NCI-H187 (cell line): ENCODE data around the gene POLR1A.

Experiments
- DNase-seq, 2 experiments: peaks; one replicate each; lab custom pipeline; 2025; lab: John Stamatoyannopoulos, UW

Gene POLR1A

GRCh38 chr2:86037795-86038192 lies 67.9 kb downstream of the POLR1A start:
- no peak for DNase-seq

DNA sequence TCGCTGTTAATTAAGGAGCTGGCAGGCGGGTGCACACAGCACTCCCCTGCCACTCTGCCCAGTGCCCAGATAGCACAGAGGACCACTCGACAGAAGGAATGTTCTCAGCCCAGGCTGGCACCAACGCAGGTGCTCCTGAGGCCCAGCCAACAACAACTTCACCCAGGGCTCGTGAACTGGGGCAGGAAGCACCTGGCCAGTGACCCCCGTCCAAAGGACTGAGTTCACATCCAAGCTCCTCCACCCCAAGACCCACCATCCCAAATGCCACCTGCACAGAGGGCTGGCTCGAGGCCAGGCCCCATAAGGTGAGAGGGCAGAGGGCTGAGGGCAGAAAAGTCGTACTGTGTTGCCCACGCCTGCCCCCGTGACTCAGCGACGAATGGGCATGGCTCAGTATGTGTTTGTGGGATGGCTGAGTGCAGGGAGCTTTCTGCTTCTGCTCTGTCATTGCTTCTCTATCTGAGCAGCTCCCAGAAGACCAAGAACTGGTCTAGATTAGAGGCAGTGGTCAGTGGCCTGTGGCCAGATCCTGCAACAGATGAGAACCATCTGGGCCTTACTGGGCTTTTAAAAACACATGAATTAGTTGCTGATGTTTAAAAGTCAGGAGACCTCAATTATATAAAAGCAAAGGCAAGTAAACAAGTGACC lies 68.4 kb downstream of the POLR1A start:
- DNase-seq: no peak

DNA sequence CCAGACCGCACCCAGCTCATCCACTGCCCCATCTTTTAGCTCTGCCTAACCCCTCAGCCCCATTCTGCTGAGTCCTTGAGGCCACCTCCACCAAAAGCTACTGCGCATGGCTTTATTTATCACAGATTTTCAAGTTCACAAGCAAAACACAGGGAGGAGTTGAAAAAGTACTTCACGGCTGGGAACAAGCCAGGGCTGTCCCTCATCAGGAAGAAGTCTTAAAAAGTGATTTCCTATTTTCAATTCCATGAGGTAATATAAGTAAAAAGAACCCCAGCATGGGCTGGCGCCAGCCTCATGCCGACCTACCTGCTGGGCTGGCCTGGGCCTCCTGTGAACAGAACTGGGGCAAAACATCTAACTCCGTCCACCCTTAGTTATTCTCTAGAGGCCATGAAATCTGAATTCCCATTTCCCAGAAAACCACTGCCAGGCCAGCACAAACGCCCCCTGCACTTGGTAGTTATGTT lies 69.0 kb downstream of the POLR1A start:
- DNase-seq: no peak

- DNase-seq: peak in 1 of 2 experiments; percentile 3
Measured at GRCh38 chr2:86035883-86036668, 69.6 kb downstream of the POLR1A start.

DNA sequence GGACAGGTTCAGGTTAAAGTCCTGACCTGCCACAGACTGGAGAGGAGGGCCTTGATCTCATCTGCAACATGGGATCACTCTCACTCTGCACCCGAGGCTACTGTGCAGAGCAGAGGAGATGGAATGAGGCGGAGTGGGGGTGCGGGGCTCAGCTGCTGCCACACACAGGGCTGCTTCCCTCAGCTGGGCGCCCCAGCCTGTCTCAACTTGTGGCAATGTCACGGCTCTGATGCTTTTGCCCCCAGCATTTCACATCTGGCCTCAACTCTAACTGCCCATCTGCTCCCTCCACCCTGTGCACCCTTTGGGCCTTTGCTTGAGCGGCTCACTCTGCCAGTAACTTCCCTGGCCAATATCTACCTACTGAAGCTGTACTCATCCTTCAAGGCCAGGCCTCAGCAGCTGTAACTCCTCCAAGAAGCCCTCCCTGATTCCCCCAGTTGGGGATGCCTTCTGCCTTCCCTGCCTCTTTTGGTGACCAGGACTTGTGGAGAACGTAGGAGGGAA lies 70.3 kb downstream of the POLR1A start:
- no peak for DNase-seq

DNA sequence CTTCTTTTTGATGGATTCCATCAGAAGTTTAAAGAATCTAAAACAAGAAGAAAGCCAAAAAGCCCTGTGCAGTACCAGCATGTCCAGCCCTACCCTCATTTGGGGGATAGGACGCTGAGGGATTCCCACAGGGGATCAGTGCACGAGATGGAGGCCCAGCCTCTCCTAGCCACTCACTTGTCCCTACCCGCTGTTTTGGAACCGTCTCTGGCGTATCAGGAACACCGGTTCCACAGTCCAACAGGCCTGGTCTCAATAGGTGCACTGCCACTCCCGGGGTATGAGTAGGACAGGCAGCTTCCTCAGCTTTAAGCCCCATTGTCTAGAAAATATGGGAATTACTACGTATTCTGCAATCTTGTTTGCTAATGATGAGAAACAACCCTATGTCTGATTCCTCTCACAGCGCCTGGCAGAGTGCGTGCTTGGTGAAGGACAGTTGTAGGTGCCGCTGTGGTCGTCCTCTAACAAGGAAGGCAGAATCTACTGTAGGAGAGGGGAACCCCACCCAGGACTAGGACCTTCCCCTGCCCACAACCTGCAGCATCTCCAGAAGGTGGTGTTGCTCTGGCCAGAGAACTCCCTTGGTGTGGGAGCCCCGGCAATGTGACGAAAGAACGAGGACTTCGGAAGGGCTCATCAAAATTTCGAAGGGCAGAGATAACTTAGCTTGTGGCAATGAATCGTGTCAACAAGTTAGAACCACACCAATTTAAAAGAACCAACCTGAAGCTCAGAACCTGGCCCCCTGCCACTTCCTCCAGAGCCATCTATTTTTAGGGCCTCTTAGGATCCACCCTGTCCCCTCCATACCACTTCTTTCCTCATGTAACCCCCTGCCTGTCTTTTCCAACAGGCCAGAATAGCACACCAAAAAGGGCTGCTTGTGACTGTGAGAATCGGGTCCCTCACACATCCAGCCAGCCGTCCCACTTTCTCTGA lies 71.7 kb downstream of the POLR1A start:
- no peak for DNase-seq

DNA sequence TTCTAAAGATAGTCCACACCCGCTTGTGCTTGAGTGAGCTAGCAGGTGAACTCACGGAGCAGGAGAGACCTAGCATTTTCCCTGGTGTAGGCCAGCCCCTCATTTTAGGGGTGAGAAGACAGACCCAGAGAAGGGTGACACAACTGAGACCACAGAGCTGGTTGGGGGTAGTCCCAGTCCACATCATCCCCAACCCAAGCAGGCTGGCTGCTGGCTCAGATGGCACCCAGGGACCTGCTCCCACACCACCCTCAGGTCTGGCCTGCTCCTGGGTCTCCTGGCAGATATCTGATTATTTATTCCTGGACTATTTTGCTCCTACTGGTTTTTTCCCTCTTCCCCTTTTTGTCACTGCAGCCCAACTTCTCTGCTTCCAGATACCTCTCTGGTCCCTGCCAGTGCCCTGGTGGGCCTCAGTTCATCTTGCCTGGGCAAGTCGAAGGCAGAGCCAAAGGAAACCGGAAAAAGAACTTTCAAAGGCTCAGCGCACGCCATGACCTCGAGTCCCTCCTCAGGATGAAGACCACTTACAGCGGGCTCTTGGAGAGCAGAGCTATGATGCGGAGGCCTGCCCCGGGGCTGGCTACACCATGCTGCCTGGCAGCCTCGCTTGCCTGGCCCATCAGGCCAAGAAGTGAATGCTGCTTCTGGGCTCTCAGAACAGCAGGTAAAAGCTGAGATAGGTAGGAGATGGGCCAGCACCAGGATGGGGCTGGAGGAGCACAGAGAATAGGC lies 72.7 kb downstream of the POLR1A start:
- DNase-seq: no peak

DNA sequence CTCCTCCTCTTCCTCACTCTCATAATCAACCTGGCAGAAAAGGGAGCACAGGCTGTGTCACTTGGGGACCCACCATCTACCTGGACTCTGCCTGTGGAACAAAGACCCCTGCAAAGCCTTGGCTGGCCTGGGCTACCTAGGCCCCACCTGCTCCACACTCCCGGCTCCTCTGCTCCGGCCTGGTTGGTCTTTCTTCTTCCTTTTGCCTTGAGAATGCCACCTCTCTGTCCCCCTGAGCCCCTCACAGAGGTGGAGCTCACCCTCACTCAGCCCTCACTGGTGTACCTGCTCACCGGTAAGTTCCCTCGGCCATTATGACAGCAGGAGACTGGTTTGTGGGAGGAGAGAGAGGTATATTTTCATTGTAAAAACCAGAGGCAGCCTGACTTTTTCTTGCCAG lies 74.1 kb downstream of the POLR1A start:
- no peak for DNase-seq

- DNase-seq: no peak
Measured at GRCh38 chr2:86031151-86031550, 74.5 kb downstream of the POLR1A start.

DNA sequence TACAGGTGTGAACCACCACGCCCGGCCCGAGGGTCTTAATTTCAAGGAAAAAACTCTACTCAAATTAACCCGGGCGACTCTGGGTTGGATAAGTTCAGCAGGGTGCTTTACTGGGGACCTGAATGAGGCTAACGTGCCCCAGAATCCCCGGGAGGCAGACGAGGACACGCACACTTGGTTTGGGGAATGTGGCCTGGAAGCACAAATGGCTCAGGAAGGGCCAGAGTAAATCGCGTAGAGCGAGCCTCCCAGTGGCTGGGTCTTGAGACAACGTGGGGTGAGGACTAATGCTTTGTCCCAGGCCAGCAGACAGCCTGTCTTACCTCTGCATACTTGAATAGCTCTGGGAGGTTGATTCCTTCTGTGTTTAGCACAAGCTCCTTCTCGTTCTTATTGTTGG lies 75.8 kb downstream of the POLR1A start:
- DNase-seq: no peak

GRCh38 chr2:86028766-86029381 lies 76.8 kb downstream of the POLR1A start:
- no peak for DNase-seq

GRCh38 chr2:86027922-86028765 lies 77.5 kb downstream of the POLR1A start:
- DNase-seq: no peak

- DNase-seq: no peak
Measured at GRCh38 chr2:86027196-86027921, 78.3 kb downstream of the POLR1A start.

- DNase-seq: no peak
Measured at GRCh38 chr2:86026744-86027065, 79.0 kb downstream of the POLR1A start.

DNA sequence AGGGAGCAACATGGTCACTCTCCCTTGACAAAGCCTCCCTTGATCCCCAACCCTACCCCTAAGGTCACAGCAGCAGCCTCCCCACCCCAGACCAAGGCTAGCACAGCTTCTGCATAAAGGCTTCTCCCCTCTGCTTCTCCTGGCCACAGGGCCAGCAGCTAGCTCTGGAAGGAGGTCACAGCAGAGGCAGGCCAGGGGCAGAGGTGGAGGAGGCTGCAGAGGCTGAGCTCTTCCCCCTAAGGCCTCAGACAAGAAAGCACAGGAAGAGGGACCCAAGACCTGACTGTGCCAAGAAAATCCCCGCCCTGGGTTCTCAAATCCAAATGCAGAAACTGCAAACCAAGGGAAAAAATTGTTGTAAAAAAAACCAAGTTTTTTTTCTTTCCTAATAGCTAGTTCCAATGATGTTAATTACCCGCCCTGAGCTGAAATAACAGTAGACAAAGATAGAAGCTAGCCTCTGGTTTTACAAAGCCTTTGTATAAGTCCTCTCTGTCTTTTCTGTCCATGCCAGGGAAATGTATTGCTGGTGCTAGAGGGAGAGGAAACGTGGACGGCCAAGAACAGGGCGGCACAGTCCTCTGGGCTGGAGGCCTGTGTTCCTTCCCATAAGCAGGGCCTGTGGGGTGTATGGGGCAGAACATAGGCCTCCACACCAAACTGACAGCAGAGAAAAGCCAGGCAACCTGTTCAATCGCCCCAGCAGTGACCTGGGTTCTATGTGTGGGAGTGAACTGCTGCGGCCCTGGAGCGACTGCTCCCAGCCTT lies 79.5 kb downstream of the POLR1A start:
- DNase-seq: no peak

DNA sequence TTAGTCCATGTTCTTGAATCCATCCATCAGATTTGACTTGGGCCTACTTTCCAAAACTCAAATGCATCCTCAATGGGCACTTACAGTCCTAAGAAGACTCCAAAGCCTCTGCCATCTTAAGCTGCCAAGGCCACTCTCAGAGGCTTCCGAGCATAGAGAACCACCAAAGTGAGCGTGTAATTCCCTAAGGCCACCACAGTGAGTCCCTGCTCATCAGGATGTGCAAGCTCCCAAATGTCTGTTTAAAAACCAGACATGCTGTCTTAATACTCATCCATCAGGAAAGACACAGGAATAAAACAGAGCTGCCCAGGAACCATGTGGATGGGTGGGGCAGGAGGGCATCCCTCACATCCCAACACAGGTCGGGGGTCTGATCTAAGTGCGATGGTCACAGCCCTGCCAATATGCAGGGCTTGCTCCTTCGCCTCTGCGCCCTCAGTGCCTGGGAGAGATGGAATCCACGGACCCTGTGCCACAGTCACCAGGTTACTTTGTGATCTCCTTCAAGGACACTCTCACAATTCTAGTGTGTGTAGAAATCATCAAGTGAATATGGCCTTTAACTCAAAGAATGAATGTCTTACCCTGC lies 80.4 kb downstream of the POLR1A start:
- no peak for DNase-seq

- no peak for DNase-seq
Measured at GRCh38 chr2:86023366-86023712, 82.3 kb downstream of the POLR1A start.

GRCh38 chr2:86022661-86023365 lies 82.9 kb downstream of the POLR1A start:
- no peak for DNase-seq
